Dermis blood vessel endothelial cell (primary cell): Measurements from ENCODE around the gene TP53I3. TPM values are rescaled to one million over a fixed set of nuclear protein-coding genes. Genes with fewer than 3 reads are reported as not detected.
"Not testable (repeated sequence)": the region's sequence is repeated elsewhere in the genome, so short reads cannot be mapped to it uniquely, and the experiment has no call there.

ENCODE experiments used
- DNase-seq: peaks from one replicate; pipeline ENCODE4 v3.0.0; 2010
- total RNA-seq: library from RNA; depleted of rRNA; stranded (reverse); fragments of >200 nt; gene quantifications from 2 replicates; pipeline ENCODE4 v1.2.3, GENCODE V29; 2014

Gene TP53I3, protein sequence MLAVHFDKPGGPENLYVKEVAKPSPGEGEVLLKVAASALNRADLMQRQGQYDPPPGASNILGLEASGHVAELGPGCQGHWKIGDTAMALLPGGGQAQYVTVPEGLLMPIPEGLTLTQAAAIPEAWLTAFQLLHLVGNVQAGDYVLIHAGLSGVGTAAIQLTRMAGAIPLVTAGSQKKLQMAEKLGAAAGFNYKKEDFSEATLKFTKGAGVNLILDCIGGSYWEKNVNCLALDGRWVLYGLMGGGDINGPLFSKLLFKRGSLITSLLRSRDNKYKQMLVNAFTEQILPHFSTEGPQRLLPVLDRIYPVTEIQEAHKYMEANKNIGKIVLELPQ
- total RNA-seq: 63.2 and 88.3 TPM in 2 replicates

DNA sequence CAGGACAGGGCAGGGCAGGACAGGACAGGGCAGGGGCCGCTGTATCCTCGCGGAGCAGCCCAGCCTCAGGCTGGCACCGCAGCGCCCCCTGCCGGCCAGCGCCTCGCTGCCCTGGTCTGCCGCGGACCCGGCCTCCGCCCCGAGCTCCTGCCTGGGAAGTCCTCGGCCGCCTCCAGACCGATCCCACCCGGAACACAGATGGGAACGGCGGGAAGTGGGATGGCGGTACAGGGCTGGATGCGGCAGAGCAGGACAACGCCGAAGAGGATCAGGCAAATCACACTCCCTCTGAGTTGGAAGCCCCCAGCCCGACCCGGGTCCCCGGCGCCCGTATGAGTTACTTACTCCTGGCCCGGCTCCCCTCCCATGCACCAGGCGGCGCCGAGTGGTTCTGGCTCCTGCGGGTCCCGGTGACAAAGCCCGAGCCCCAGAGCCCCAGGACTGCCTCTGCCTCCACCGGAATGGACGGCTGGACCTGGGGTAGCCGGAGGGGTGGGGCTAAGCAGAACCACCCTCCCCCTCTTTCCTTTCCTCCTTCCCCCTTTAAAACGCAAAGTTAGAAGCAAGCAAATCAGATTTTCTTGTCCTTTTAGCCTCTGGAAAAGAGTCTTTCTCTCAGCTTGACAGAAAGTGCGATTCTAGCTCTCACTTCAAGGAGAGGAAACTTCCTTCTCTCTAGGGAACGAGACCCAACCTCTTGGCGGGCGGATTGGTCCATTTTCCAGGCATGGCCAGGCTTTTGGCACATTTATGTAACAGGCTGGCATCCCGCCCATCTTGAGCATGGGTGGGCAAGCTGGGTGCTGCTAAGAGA lies at the start of gene TP53I3:
TP53I3 (minus strand) TSS at position 449 of the 814 bp plus-strand sequence. CDS start 508 bp downstream, outside the sequence.
- DNase-seq: peak; percentile 96

DNA sequence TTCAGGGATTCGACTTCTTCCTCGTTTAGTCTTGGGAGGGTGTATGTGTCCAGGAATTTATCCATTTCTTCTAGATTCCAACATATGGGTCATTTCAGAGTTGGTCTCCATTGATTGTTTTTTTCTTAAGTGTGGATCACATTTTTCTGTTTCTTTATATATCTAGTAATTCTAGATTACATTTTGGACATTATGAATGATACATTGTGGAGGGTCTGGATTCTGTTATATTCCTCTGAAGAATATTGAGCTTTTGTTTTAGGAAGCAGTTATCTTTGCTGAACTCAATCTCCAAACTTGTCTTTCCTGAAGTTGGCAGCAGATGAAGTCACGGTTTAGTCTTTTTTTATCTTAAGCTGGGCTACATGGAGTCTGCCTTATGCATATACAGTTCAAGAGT lies 47.9 kb upstream of the TP53I3 start:
- DNase-seq: no peak

DNA sequence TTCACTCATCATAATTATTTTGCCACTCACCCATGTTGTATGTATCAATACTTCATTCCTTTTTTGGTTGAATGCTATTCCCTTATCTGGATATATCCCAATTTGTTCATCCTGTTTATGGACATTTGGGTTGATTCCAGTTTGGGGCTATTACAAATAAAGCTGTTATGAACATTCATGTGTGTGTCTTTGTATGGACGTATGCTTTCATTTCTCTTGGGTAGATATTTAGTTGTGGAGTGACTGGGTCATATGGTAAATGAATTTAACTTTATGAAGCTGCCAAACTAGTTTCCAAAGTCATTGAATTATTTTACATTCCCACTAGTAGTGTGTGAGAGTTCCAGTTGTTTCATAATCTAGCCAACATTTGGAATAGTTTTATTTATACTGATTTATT lies 41.3 kb upstream of the TP53I3 start:
- no peak for DNase-seq

DNA sequence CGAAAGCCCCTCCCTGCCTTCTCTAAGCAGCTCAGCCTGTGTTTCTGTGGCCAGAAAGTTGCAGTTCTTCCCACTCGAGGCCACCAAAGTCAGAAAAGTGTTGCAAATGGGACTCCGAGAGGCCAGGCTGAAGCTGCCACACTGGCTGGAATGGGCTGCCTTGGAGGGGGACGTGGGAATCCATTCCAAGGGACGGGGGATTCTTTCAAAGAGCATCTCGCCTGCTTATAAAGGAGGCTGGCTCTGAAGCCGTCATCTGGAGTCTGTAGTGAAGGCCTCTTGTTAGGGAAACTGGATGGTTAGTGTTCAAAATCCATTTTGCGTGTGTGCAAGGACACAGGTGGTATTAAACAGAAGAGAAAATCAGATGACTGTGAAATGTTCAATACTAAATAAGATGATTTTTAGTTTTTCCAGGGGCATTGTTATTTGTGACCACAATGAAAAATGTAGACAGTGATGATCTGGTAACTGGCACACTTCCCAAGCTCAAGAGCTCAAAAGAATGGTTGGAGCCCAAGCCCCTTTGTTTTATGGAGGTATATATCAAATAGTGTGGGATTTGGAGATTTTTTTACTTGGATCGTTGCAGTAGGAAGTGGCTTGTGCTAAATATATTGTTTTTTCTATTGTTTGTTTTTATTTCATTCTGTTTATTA lies 39.4 kb upstream of the TP53I3 start:
- DNase-seq: peak; percentile 50

DNA sequence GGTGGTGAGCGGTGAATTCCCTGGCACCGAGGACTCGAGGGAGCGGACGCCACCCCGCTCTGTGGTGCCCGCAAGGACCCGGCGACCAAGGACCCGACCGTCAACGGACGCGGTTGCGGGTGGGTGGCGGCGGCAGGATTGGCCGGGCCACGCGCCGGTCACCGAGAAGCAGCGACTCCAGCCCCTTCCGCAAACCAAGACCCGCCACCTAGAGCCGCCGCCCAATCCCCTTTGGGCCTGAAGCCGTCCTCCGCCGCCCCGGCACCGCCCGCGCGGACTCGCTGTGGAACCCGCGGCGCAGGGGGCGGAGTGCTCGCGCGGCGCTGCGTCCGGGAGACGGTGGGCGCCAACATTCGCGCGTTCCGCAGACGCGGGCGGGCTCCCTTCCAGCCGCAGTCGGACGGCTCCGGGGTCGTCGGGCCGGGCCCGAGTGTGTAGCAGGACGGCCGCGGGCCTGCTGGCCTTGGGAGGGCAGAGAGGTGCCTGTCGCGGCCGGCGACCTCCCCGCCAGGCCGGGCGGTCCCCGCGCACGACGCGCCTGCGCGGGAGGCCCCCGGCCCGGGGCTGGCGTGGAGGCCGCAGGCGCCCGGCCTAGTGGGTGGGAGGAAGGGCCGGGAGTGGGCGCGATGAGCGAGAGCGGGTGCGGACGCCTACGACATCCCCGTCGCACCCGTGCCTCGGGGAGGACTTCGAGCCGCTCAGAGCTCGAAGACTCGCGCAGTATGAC lies 38.7 kb upstream of the TP53I3 start, which contains the start of the genes FAM228B and PFN4:
FAM228B (plus strand) TSS at position 275 of the 727 bp plus-strand sequence. CDS start 893 bp downstream, outside the sequence.
PFN4 (minus strand) TSS at position 140 of the 727 bp plus-strand sequence. CDS start 799 bp downstream, outside the sequence.
- DNase-seq: peak; percentile 86

DNA sequence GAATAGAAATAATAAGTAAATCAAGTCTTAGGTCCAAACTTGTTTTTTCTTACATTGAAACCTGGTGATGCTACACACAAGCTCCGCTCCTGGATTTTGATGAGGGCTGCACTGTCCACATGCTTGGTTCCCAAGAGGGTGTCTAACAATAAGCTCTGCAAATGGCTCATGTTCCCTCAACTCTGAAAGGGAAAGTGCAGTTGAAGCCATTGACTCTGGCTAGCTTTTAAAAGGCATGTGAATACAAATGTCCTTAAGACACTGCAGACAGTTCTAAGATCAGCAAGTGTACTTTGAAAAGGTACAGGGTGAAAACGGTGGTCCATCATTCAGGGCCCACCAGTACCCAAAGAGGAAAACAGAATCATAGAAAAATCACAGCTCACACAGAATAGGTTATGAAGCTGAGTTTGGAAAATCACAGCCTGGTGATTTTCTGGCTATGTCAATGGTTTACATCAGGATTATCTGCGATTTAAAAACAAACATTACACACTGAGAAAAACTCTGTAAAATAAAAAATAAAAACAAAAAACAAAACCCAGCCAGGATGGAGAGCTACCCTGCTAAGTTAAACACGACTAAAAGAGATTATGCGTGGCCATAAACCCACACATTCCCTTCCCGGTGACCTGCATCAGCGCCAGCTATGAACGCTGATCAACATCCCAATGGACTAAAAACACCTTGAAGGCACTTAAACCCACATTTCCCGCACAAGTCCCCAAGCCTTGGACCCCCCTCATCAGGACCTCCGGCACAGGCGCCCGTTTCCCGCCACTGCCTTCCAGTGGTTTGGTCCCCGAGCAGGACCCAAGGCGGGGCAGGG lies 37.9 kb upstream of the TP53I3 start:
- DNase-seq: peak; percentile 10

DNA sequence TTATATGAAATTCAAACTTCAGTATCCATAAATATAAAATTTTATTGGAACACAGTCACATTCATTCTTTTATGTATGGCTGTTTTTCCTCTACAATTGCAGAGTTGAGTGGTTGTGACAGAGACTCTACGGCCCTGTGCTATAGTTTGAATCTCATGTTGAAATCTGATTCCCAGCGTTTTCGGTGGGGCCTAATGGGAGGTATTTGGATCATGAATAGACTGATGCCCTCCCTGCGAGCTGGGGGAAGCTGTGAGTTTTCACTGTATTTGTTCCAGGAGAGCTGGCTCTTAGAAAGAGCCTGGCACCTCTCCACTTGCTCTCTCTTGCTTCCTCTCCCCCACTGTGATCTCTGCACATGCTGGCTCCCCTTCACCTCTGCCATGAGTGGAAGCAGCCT lies 36.8 kb upstream of the TP53I3 start:
- DNase-seq: no peak

DNA sequence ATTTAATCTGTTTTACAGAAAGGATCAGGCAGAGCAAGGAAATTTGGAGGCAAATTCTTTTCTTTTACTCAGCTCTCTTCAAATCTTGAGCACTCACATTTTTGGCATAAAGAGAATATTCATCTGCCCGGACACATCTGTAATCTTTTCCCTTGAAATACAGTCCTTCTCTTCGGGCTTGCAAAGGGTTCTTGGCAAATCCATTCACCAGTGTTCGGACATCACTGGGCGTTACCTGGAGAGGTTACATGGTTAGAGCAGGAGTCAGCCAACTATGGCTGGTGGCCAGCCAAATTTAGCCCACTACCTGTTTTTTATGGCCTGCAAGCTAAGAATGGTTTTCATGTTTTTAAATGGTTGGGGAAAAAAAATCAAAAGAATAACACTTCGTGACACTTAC lies 36.4 kb upstream of the TP53I3 start:
- no peak for DNase-seq

DNA sequence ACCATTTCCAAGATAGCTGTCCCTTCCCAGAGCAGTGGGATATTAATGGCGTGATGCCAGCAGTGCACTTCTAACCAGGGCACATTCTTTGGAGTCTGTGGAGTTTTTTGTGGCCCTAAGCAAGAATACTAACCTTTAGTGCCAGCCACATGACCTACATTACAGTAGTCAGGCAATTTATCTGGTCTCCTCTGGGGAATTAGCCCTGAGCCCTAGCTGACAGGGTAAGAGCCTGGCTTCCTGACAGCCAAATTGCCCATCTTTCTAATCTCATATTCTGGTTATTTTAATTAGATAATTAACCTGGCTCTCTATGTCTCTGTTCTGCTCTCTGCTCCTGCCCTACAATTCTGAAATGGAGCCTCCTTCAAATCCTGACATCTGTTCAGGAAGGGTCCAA lies 33.3 kb upstream of the TP53I3 start:
- no peak for DNase-seq

DNA sequence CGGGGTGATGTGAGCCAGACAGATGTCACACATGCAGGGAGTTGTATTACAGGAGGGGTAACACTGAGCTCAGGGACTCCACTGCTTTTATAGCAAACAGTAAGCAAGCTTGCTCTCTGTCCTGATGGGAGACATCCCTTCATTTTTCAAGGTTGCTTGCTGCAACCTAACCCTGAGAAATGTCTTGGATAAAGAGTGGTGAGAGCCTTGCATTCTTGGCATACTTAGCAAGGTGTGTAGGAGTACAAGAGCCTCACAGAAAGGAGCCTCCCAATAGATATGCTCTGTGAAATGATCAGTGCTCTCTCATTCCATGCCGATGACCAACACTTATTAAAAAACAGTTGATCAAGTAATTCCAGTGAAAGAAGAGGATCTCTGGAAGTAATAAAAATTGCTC lies 30.4 kb upstream of the TP53I3 start:
- DNase-seq: no peak

DNA sequence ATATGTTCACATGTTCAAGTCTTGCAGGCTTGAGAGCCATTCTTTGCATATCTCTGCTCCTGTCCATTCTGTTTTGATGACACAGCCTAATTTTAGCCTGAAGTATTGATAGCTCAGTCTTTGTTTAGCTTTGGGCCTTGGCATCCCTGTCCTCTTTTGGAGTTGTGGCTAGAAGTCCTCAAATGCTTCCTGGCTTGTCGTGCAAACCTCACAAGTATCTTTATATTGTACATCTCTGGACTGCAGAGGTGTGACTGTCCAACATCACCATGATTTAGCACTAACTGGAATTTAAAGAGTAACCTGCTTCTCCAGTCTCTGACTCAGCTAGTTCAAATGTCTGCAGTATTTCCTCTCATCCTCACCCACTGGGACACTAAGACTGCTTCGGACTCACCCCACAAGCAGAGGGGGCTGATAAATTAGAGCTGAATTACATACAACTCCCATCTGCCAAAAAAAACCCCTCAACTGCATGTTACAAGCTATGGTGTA lies 26.8 kb upstream of the TP53I3 start:
- no peak for DNase-seq

DNA sequence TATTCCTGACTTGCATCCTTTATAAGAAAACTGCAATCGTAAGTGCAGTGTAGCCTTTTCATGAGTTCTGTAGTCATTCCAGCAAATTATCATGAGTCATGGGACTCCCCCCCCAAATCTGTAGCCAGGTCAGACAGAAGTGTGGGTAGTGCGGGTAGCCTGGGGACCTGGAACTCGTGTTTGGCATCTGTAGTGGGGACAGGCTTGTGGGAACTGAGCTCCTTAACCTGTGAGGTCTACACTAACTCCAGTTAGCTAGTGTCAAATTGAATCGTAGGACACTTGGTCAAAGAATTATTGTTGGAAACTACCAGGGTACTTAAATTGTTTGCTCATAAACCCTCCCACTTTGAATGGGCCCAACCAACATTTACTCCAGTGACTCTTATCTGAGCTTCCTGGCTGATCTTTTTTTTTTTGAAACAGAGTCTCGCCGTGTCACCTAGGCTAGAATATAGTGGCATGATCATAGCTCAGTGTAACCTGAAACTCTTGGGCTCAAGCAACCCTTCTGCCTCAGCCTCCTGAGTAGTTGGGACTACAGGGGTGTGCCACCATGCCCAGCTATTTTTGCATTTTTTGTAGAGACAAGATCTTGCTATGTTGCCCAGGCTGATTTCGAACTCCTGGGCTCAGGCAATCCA lies 26.1 kb upstream of the TP53I3 start:
- DNase-seq: no peak

DNA sequence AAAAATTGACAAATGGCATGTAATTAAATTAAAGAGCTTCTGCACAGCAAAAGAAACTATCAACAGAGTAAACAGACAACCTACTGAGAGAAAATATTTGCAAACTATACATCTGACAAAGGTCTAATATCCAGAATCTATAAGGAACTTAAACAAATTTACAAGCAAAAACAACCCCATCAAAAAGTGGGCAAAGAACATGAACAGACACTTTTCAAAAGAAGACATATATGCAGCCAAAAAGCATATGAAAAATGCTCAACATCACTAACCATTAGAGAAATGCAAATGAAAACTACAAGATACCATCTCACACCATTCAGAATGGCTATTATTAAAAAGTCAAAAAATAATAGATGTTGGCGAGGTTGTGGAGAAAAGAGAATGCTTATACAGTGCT lies 24.8 kb upstream of the TP53I3 start:
- DNase-seq: not testable (repeated sequence)

DNA sequence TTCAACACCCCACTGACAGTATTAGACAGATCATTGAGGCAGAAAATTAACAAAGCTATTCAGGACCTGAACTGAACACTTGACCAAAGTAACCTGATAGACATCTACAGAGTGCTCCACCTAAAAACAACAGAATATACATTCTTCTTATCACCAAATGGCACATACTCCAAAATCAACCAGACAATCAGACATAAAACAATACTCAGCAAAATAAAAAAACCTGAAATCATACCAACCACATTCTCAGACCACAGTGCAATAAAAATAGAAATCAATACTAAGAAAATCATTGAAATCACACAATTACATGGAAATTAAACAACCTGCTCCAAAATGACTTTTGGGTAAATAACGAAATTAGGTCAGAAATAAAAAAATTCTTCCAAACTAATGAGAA lies 22.7 kb upstream of the TP53I3 start:
- no peak for DNase-seq

DNA sequence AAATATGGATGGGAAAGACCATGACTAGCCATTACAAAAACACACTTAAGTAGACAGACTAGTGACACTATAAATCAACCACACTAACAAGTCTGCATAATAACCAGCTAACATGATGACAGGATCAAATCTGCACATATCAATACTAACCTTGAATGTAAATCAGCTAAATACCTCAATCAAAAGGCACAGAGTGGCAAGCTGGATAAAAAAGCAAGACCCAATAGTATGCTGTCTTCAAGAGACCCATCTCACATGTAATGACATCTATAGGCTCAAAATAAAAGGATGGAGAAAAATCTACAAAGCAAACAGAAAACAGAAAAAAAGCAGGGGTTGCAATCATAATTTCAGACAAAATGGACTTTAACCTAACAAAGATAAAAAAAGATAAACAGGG lies 22.2 kb upstream of the TP53I3 start:
- DNase-seq: no peak

DNA sequence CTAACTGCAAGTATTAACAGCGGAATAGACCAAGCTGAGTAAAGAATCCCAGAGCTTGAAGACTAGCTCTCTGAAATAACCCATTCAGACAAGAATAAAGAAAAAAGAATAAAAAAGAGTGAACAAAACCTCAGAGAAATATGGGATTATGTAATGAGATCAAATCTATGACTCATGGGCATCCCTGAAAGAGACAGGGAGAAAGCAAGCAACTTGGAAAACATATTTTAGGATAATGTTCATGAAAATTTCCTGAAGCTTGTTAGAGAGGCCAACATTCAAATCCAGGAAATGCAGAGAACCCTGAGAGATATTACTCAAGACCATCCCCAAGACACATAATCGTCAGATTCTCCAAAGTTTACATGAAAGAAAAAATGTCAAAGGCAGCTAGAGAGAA lies 21.2 kb upstream of the TP53I3 start:
- DNase-seq: no peak

DNA sequence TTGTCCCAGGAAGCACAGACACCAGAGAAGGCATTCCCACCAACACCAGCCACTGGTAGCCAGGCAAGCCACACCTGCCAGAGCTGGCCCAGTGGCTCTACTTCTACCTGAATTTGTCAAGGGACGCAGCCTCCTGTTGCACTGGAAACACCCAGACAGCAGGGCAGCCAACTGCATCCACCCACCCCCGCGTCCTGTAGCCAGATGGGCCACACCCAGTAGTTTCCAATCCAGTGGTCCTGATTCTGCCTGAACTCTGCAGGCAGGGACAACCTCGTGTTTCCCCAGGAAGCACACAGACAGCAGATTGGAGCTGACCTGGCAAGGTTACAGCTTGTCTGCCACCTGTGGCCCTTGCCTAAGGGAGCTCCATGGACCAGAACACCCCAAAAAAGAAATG lies 20.3 kb upstream of the TP53I3 start:
- DNase-seq: no peak

DNA sequence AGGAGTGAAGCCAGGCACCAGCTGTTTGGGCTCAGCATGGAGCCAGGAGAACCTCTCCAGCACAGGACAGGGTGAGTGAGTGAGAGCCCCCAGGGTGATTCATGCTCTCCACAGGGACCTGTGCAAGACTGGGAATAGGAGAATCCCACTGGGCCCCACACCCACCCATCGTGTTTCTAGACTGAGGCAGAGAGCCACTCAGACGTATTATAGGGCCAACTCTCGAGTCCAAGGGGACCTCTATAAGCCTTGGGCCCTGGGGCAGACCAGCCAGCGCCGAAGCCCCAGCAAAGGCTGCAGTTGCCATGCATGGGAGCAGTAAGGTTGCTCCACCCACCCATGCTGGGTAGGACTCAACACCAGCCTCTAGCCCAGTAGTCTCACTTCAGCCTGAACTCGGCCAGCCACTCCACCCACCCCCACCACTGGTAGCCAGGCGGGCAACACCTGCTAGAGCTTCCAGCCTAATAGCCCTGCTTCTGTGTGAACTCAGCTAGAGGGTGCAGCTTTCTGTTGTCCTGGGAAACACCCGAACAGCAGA lies 19.5 kb upstream of the TP53I3 start:
- no peak for DNase-seq

DNA sequence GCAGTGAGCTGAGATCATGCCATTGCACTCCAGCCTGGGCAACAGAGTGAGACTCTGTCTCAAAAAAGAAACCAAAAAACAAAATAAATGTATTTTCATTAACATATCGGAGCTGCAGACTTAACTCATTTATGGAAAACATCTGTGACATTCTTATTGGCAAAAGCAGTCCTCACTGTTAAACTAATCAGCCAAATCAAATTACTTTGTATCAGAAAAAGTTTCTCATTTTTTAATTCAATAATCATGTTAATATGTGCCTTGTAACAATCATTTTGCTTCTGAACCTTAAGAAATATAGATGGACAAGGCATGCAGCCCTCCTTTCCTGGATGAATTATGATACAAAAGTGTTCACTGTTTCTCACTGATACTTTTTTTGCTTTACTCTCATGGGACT lies 18.0 kb upstream of the TP53I3 start:
- no peak for DNase-seq

DNA sequence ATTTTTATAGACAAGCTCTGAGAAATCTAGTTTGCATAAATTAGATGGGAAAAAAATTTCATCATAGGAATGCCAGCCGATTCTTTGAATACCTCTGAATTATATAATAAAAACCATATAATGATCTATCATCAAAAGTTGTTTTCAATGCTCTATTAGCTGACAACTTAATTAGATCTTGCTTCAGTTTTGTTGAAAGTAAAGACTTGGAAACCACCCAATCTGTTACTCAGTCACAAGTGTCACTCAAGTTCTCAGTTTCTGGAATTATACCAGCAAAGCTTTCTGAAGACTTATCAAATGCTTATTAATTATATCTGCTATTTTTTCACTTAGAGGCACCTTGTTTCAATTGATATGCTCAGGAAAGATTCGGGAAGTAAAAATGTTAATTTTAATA lies 17.4 kb upstream of the TP53I3 start:
- DNase-seq: no peak

DNA sequence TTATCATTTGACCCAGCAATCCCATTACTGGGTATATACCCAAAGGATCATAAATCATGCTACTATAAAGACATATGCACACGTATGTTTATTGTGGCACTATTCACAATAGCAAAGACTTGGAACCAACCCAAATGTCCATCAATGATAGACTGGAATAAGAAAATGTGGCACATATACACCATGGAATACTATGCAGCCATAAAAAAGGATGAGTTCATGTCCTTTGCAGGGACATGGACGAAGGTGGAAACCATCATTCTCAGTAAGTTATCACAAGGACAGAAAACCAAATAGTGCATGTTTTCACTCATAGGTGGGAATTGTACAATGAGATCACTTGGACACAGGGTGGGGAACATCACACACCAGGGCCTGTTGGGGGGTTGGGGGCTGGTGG lies 16.1 kb upstream of the TP53I3 start:
- not testable (repeated sequence) for DNase-seq
